Endothelial cell of hepatic sinusoid (primary cell): ENCODE measurements around the gene ISG20.

ENCODE experiments used
- in situ Hi-C: cut with HindIII; loops from 2 replicates; pipeline ENCODE4 v1.10.0; 2017; ENCODE audit warnings: low sequenced_read_pairs

ISG20 gene

DNA sequence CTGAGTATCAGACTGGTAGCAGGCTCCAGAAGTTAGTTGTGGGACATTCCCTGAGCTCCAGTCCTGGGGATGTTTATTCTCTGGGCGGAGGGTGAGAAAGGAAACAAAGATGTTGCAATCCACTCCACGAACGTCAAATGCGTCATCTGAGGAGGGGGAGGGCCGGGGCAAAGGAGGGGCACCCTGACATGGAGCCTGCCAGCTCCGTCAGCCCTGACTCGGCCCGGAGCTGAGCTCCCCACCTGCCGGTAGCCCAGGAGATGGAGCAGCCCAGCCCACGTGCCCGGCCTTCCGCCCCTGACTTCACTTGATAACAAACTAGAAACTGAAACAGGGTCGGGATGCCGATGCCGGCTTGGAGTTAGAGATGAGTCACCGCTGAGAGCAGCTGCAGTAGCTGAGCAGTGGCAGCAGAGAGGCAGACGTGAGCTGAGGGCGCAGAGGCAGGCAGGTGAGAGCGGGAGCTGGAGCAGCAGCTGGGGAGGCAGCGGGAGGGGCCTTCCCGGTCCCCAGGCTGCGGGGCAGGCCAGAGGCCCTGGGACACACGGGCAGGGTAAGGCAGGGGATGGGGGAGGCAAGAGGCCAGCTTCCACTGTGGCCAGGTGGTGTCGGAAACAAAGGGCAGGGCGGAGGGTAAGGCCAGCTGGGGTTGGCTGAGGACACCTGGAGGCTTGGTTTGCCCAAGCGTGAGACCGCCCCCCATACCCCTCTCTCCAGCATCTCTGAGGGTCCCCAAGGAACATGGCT is at the start of gene ISG20:
Gene ISG20 (plus strand): TSS at position 391 of the 747 bp plus-strand sequence. CDS start 351 bp downstream, at position 742.
- in situ Hi-C loops: no loop called here

GRCh38 chr15:88590759-88591158 is 48.1 kb upstream of the ISG20 start:
- in situ Hi-C loops: no loop called here

DNA sequence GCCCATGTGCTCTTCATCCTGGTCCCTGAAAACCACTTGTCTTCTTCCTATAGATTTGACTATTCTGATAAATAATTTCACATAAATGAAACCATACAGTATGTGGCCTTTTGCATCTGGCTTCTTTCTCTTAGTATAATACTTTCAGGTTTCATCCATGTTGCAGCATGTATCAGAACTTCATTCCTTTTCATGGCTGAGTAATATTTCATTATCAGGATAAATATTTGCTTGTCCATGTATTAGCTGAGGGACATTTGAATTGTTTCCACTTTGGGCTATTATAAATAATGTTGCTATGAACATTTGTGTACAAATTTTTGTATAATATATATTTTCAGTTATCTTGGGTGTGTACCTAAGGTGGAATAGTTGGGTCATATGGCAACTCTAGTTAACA is 47.4 kb upstream of the ISG20 start:
- in situ Hi-C loops: no loop called here

DNA sequence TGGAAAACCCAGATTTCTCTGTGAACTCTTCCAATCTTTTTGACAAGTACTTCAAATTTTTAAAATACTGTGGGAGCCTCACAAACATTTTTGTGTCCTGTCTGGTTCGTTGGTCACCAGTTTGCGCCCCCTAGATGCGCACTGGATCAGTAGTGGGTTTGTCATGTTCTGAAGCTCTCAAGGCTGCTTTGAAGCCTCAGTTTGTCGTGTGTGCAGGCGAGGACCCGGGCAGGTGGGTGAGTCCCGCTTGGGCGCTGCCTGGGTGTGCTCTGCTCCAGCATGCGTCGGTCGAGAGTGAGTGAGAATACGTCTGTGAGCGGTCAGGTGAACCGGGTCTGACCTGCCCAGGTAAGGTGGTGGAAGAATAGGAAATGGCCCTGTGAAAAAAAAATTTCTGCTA is 34.9 kb upstream of the ISG20 start:
- in situ Hi-C loops: no loop called here

- in situ Hi-C loops: no loop called here
Observed at GRCh38 chr15:88604381-88605188, 34.2 kb upstream of the ISG20 start.

- in situ Hi-C loops: no loop called here
Observed at GRCh38 chr15:88605189-88606069, 33.4 kb upstream of the ISG20 start.

DNA sequence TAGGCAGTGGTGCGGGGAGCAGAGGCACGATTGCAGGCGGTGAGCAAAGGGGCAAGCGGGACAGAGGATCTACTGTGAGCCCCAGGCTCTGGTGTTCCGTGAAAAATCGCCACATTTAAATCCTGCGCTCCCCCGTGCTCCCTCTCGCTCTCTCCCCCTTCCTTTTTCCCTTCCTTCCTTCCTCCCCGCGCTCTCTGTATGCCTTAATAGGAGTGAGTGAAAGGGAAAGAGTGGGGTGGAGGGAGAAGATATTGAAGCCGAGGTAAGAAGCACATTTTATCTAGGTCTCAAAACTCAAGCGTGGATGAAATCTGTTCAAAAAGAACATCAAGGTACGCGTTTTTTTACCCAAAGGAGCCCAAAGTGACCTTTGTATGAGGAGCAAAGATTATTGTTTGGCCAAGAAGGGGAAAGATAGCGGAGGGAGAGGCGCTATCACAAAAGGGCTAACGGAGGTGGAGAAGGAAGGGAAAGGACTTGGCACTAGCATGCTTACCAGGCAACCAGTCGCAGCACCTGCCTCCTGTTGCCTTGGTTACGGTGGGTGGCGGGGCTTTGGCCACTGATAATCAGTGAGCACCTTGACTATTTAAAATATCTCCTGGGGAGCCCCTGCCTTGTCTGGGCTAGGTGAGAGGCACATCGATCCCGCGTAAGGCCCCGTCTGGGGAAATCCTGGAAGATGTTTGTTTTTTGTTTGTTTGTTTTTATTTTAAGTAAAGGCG is 32.6 kb upstream of the ISG20 start:
- in situ Hi-C loops: no loop called here

DNA sequence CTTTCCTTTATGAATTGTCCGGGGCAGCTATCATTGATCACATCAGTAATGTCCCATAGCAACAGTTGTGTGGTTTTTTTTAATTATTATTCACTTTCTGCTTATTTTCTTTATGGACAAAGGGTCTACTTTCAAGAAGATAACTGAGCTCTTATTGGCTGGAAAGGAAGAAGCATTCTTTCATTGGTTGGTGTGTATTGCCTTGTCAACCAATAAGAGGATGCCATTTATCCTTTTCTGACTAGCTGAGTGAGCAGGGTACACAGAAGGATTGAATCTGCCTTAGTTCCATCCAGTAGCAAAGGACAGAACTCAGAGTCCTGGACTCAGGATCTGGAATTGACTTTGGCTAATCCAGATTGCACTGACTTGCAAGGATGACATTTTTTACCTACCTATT is 30.9 kb upstream of the ISG20 start:
- in situ Hi-C loops: no loop called here

DNA sequence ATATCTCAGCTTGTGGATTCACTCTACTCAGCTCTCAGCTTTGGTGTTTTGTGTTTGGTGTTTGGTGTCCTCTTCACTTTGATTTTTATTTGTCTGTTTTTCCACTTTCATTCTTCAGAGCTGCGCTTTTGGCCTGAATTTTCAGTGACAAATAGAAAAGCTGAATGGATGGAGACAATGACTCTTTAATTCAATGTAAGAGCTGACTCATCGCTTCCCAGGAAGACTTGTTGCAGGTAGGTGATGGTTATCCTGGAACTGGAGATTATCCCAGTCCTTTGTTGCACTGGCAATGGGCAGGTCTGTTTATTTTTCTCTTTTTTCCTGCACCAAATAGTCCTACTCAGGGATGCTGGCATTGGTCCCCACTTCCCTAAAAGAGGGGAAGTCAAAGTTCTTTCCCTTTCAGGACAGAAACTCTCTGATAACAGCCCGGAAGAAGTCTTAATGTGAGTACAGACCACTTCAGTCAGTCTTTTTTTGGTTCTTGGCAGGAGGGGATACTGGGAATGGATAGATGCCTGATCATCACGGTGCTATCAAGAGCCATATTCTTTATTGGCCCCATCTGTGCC is 30.1 kb upstream of the ISG20 start:
- in situ Hi-C loops: no loop called here

GRCh38 chr15:88609344-88610090 is 29.3 kb upstream of the ISG20 start:
- in situ Hi-C loops: loop anchor here (5.0 kb wide), 1 partner anchor 68 kb away; no protein-coding TSS in a partner anchor

DNA sequence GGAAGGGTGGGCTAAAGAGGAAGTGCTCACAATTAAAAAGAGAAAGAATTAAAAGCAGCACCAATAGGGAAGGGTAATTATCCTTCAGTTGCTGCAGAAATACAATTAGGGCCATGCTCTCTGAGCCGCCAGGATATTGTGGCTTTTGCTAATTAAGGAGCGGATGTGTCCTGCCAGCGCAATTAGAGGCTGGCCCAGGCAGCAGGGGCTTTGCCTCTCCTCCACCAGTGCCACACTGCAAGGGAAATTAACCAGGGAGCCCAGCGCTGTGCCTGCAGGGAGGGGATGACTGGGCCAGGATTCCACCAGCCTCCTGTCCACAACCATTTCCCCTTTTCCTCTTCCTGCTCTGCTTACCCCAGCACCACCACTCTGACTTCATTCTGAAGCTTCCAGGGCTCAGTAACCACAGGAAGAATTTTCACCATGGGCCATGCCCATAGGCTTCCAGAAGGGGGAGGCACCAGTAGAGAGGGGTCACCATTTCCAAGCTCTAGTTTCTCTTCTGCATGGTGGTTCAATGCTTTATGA is 28.1 kb upstream of the ISG20 start:
- in situ Hi-C loops: loop anchor here (5.0 kb wide), 1 partner anchor 67 kb away; no protein-coding TSS in a partner anchor

GRCh38 chr15:88612186-88612796 is 26.5 kb upstream of the ISG20 start:
- in situ Hi-C loops: loop anchor here (5.0 kb wide), 1 partner anchor 65 kb away; no protein-coding TSS in a partner anchor

- in situ Hi-C loops: loop anchor here (5.0 kb wide), 1 partner anchor 64 kb away; no protein-coding TSS in a partner anchor
Observed at GRCh38 chr15:88613074-88613944, 25.5 kb upstream of the ISG20 start.

DNA sequence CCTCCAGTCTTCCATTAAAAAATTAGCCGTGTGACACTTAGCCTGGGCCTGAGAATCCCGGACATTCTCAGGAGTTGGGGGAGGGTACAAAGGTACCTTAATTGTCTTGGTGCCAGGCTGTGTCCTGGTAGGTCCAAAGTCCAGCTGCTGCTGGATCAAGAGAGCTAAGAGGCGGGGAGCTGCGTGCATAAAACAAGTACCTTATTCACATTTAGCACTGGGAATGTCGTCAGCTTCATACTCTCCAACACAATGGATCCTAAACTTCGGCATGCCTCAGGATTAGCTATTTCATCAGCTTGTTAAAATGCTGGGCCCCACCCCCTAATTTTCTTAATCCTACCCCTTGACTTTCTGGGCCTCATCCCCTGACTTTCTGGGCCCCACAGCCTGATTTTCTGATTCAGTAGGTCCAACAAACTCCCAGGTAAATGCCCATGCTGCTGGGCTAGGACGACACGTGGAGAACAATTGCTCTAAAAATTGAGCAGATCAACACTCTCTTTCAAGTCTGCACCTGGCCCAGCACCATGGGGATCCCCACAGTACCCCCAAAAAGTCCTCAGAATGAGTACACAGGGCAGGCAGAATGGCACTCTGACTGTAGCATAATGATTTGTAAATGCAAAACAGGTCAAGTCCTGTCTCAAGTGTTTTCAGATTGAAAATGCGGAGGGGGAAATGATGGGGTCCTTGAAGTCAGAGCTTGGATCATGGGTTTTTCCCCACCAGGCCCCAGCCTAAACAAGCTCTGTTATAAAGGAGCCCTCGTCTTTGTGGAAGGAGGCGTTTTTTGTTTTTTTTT is 23.3 kb upstream of the ISG20 start:
- in situ Hi-C loops: no loop called here

GRCh38 chr15:88616240-88616639 is 22.6 kb upstream of the ISG20 start:
- in situ Hi-C loops: no loop called here

GRCh38 chr15:88617031-88617722 is 21.6 kb upstream of the ISG20 start:
- in situ Hi-C loops: no loop called here
